GM12891 (cell line): Measurements from ENCODE around the gene MEPE.

ENCODE experiments used
- POLR2A ChIP-seq: IDR thresholded peaks from 2 replicates; pipeline ENCODE4 v1.6.1; 2011; ENCODE audit warnings: low read depth, low read length, control low read depth
- POLR2AphosphoS5 ChIP-seq: IDR thresholded peaks from 2 replicates; pipeline ENCODE4 v1.6.1; 2011; ENCODE audit warnings: low read depth, low read length, control low read depth
- TAF1 ChIP-seq: IDR thresholded peaks from 2 replicates; pipeline ENCODE4 v1.6.1; 2011; ENCODE audit warnings: low read depth, low read length, control low read depth

DNA sequence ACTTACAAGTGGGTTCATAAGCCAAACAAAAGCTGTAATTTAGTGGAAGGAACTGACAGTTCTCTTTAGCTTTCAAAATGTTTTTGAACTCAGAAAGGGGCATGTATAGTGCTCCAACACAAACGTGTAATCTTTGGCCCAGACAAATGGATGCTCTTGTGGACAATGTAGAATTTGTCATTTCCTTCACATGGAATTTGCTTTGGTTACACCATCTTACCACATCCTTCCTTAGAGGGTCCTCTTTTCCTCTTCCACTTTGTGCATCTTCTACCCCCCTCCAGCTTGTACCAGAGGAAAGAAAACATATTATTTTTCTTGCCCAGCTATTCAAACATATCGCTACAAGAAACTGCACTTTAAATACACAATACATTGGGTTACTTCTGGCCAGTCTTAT, 42.4 kb downstream of the MEPE start:
- no peak for TF ChIP-seq POLR2AphosphoS5
- no peak for TF ChIP-seq POLR2A
- no peak for TF ChIP-seq TAF1
